HepG2 (cell line): ENCODE data around the gene NPDC1. TPM values are rescaled to one million over a fixed set of nuclear protein-coding genes. Genes with fewer than 3 reads are reported as not detected.
A peak's percentile ranks its signal among the peaks of the same experiment; 100 is the strongest.

Experiments
- ARNTL ChIP-seq: sonication (generic); formaldehyde crosslinking; IDR thresholded peaks from 2 replicates; pipeline ENCODE4 v1.4.0; 2020; ENCODE audit warnings: mild to moderate bottlenecking, missing genetic modification reagents
- GLI4 ChIP-seq: sonication (generic); formaldehyde crosslinking; IDR thresholded peaks from 2 replicates; pipeline ENCODE4 v1.5.1; 2020; ENCODE audit warnings: missing genetic modification reagents, mild to moderate bottlenecking, moderate library complexity, borderline replicate concordance
- HCFC1 ChIP-seq: fragments of 150-350 bp; IDR thresholded peaks from 2 replicates; pipeline ENCODE4 v1.6.1; 2014; ENCODE audit warnings: low read depth, low read length
- MTA3 ChIP-seq: sonication (generic); formaldehyde crosslinking; IDR thresholded peaks from 2 replicates; pipeline ENCODE4 v1.4.0; 2020; ENCODE audit warnings: missing genetic modification reagents
- MXI1 ChIP-seq: IDR thresholded peaks from 3 replicates; pipeline ENCODE4 v1.6.1; 2012; ENCODE audit warnings: low read depth, low read length, inconsistent platforms, borderline replicate concordance
- POGK ChIP-seq: sonication (generic); formaldehyde crosslinking; conservative IDR thresholded peaks from 2 replicates; pipeline ENCODE4 v1.8.0; 2022; ENCODE audit warnings: mild to moderate bottlenecking, moderate library complexity, missing genetic modification reagents
- RNF219 ChIP-seq: sonication (generic); formaldehyde crosslinking; IDR thresholded peaks from 2 replicates; pipeline ENCODE4 v1.5.0; 2020; ENCODE audit warnings: mild to moderate bottlenecking, missing genetic modification reagents
- SMYD3 ChIP-seq: sonication (generic); formaldehyde crosslinking; IDR thresholded peaks from 2 replicates; pipeline ENCODE4 v1.8.1; 2023; ENCODE audit warnings: mild to moderate bottlenecking, missing genetic modification reagents
- SNAI1 ChIP-seq: sonication (generic); formaldehyde crosslinking; IDR thresholded peaks from 2 replicates; pipeline ENCODE4 v1.5.0; 2020; ENCODE audit warnings: mild to moderate bottlenecking, missing genetic modification reagents, borderline replicate concordance
- SUZ12 ChIP-seq: fragments of 150-350 bp; IDR thresholded peaks from 2 replicates; pipeline ENCODE4 v1.6.1; 2014; ENCODE audit warnings: low read depth, low read length
- TFAP4 ChIP-seq: sonication (generic); IDR thresholded peaks from 2 replicates; pipeline ENCODE4 v1.6.1; 2016; ENCODE audit warnings: low read depth, borderline replicate concordance
- TRIM22 ChIP-seq: fragments of 450-650 bp; IDR thresholded peaks from 2 replicates; pipeline ENCODE4 v1.6.1; 2017
- WIZ ChIP-seq: sonication (generic); formaldehyde crosslinking; IDR thresholded peaks from 2 replicates; pipeline ENCODE4 v1.5.1; 2020; ENCODE audit warnings: mild to moderate bottlenecking, missing genetic modification reagents
- XRCC5 ChIP-seq: fragments of 200-400 bp; formaldehyde crosslinking; optimal IDR thresholded peaks from 2 replicates; pipeline ENCODE3; 2017; ENCODE audit warnings: mild to moderate bottlenecking, low read length
- ZBTB14 ChIP-seq: sonication (generic); formaldehyde crosslinking; IDR thresholded peaks from 2 replicates; pipeline ENCODE4 v1.4.0; 2020; ENCODE audit warnings: missing genetic modification reagents
- ZFX ChIP-seq: sonication (generic); formaldehyde crosslinking; IDR thresholded peaks from 2 replicates; pipeline ENCODE4 v1.4.0; 2020; ENCODE audit warnings: mild to moderate bottlenecking, low read depth, missing genetic modification reagents, moderate library complexity
- ZNF18 ChIP-seq: sonication (generic); formaldehyde crosslinking; IDR thresholded peaks from 2 replicates; pipeline ENCODE4 v1.8.0; 2022; ENCODE audit warnings: mild to moderate bottlenecking, missing genetic modification reagents; ENCODE audit not compliant: insufficient replicate concordance
- ZNF441 ChIP-seq: sonication (generic); formaldehyde crosslinking; IDR thresholded peaks from 2 replicates; pipeline ENCODE4 v1.7.0; 2021; ENCODE audit warnings: missing genetic modification reagents, borderline replicate concordance
- ZNF543 ChIP-seq: sonication (generic); formaldehyde crosslinking; IDR thresholded peaks from 2 replicates; pipeline ENCODE4 v1.4.0; 2020; ENCODE audit warnings: mild to moderate bottlenecking, missing genetic modification reagents
- polyA plus RNA-seq, 8 experiments: library from polyadenylated mRNA; depleted of rRNA in 3 of 8; stranded (reverse) in 7 of 8; unstranded in 1 of 8; fragments of >200 nt; fragmentation: Illumina TruSeq in 4 of 8; extraction: Trizol in 4 of 8; gene quantifications; 2 replicates each; pipeline versions ENCODE4 v1.2.1 to v1.2.3, GENCODE V29; 2011 to 2016; ENCODE audit warnings: low read depth in 4 of 8, missing spikeins in 1 of 8, mixed read lengths in 1 of 8; ENCODE audit not compliant: insufficient read depth in 1 of 8
- total RNA-seq, 5 experiments: library from RNA; depleted of rRNA; stranded (reverse); fragments of >200 nt; fragmentation: Illumina TruSeq; extraction: Trizol; gene quantifications; 2 replicates each; pipeline ENCODE4 v1.2.3, GENCODE V29; 2016; ENCODE audit warnings: low read depth in 1 of 5

The NPDC1 gene
- total and polyA plus RNA-seq, 2 of the 13 experiments (the other 11 are each of a cell fraction or from before 2014, with no cell fraction given): 0.84 to 5.4 TPM

- peak; percentile 78 for TF ChIP-seq ZNF441 (CRISPR knock-in tag)
- TF ChIP-seq ARNTL (CRISPR knock-in tag): no peak
- no peak for TF ChIP-seq SUZ12
- TF ChIP-seq POGK (CRISPR knock-in tag): peak; percentile 46; the same call in 1 of the 2 replicates
- no peak for TF ChIP-seq MTA3 (CRISPR knock-in tag)
- TF ChIP-seq HCFC1: no peak
- no peak for TF ChIP-seq RNF219 (CRISPR knock-in tag)
- no peak; the same call in 1 of the 2 replicates for TF ChIP-seq TFAP4
- TF ChIP-seq WIZ (CRISPR knock-in tag): peak; percentile 54; the same call in 1 of the 2 replicates
- peak; percentile 75 for TF ChIP-seq ZFX
- TF ChIP-seq MXI1: peak; percentile 44; the same call in 1 of the 3 replicates
- TF ChIP-seq SMYD3 (CRISPR knock-in tag): no peak
- peak; percentile 26 for TF ChIP-seq ZNF18
- TF ChIP-seq SNAI1 (CRISPR knock-in tag): no peak
- TF ChIP-seq XRCC5: no peak
- TF ChIP-seq ZNF543 (CRISPR knock-in tag): peak; percentile 72; the same call in 1 of the 2 replicates
- TF ChIP-seq TRIM22: no peak
- no peak for TF ChIP-seq GLI4 (CRISPR knock-in tag)
- TF ChIP-seq ZBTB14 (CRISPR knock-in tag): no peak
These were observed 8.3 kb upstream of the NPDC1 start, which contains the start of gene ENTPD2 (continued) for GRCh38 chr9:137053944-137054931.
